ENCODE results near the gene JDP2. TPM values are rescaled to one million over a fixed set of nuclear protein-coding genes. Genes with fewer than 3 reads are reported as not detected.

JDP2 gene
- total RNA-seq, 1 experiment from 2014 or later, result 23.3 TPM

- no peak for DNase-seq (ENCODE audit: low spot score)
- no peak for ATAC-seq
- H3K27me3 Mint-ChIP-seq (ENCODE audit: low read depth), result no peaks in the 10 kb centered on the region
- H3K36me3 Mint-ChIP-seq, result no peaks in the 10 kb centered on the region
- ChIA-PET CTCF (interaction anchor here (1.3 to 1.7 kb wide), 2 partner anchors 9 to 45 kb away, joined by 3 to 5 read pairs; no protein-coding TSS in a partner anchor), POLR2A (no interaction called here)
- H3K9me3 Mint-ChIP-seq, result peaks cover 15% of the 10 kb centered on the region
- H3K4me3 Mint-ChIP-seq, result no peak overlapping the region
- no peak overlapping the region for H3K27ac Mint-ChIP-seq
- H3K4me1 Mint-ChIP-seq, result peaks cover 23% of the 10 kb centered on the region
- TF ChIP-seq NR3C1 (CRISPR knock-in tag; conservative IDR thresholded peaks at IDR 0.05; ENCODE audit: low read depth) (no peak), ZNF232 (CRISPR knock-in tag; IDR thresholded peaks at IDR 0.05) (no peak), NR1H2 (CRISPR knock-in tag; IDR thresholded peaks at IDR 0.05) (no peak), ESRRA (CRISPR knock-in tag; IDR thresholded peaks at IDR 0.05; ENCODE audit: borderline replicate concordance) (no peak), PRRX2 (CRISPR knock-in tag; IDR thresholded peaks at IDR 0.05) (no peak), NFE2L1 (CRISPR knock-in tag; IDR thresholded peaks at IDR 0.05) (no peak), ZMAT4 (CRISPR knock-in tag; IDR thresholded peaks at IDR 0.05) (no peak)
- TF ChIP-seq, protein P1, sequence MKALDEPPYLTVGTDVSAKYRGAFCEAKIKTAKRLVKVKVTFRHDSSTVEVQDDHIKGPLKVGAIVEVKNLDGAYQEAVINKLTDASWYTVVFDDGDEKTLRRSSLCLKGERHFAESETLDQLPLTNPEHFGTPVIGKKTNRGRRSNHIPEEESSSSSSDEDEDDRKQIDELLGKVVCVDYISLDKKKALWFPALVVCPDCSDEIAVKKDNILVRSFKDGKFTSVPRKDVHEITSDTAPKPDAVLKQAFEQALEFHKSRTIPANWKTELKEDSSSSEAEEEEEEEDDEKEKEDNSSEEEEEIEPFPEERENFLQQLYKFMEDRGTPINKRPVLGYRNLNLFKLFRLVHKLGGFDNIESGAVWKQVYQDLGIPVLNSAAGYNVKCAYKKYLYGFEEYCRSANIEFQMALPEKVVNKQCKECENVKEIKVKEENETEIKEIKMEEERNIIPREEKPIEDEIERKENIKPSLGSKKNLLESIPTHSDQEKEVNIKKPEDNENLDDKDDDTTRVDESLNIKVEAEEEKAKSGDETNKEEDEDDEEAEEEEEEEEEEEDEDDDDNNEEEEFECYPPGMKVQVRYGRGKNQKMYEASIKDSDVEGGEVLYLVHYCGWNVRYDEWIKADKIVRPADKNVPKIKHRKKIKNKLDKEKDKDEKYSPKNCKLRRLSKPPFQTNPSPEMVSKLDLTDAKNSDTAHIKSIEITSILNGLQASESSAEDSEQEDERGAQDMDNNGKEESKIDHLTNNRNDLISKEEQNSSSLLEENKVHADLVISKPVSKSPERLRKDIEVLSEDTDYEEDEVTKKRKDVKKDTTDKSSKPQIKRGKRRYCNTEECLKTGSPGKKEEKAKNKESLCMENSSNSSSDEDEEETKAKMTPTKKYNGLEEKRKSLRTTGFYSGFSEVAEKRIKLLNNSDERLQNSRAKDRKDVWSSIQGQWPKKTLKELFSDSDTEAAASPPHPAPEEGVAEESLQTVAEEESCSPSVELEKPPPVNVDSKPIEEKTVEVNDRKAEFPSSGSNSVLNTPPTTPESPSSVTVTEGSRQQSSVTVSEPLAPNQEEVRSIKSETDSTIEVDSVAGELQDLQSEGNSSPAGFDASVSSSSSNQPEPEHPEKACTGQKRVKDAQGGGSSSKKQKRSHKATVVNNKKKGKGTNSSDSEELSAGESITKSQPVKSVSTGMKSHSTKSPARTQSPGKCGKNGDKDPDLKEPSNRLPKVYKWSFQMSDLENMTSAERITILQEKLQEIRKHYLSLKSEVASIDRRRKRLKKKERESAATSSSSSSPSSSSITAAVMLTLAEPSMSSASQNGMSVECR (CRISPR knock-in tag; IDR thresholded peaks at IDR 0.05; ENCODE audit: borderline replicate concordance), result no peak
- TF ChIP-seq, protein P2, sequence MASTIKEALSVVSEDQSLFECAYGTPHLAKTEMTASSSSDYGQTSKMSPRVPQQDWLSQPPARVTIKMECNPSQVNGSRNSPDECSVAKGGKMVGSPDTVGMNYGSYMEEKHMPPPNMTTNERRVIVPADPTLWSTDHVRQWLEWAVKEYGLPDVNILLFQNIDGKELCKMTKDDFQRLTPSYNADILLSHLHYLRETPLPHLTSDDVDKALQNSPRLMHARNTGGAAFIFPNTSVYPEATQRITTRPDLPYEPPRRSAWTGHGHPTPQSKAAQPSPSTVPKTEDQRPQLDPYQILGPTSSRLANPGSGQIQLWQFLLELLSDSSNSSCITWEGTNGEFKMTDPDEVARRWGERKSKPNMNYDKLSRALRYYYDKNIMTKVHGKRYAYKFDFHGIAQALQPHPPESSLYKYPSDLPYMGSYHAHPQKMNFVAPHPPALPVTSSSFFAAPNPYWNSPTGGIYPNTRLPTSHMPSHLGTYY (CRISPR knock-in tag; IDR thresholded peaks at IDR 0.05), result no peak
- TF ChIP-seq, protein P3, sequence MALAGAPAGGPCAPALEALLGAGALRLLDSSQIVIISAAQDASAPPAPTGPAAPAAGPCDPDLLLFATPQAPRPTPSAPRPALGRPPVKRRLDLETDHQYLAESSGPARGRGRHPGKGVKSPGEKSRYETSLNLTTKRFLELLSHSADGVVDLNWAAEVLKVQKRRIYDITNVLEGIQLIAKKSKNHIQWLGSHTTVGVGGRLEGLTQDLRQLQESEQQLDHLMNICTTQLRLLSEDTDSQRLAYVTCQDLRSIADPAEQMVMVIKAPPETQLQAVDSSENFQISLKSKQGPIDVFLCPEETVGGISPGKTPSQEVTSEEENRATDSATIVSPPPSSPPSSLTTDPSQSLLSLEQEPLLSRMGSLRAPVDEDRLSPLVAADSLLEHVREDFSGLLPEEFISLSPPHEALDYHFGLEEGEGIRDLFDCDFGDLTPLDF (CRISPR knock-in tag; IDR thresholded peaks at IDR 0.05), result no peak
These were observed 10.1 kb upstream of the JDP2 start for GRCh38 chr14:75417674-75418073.

GRCh38 chr14:75418850-75419768 lies 8.7 kb upstream of the JDP2 start:
- CTCF ChIA-PET, result interaction anchor here (0.7 to 1.7 kb wide), 6 partner anchors 9 to 111 kb away, joined by 3 to 5 read pairs (median 4); no protein-coding TSS in a partner anchor
- no peak overlapping the region for H3K27ac Mint-ChIP-seq
- H3K4me1 Mint-ChIP-seq, result peaks cover 23% of the 10 kb centered on the region
- peaks cover 13% of the 10 kb centered on the region for H3K9me3 Mint-ChIP-seq
- no peaks in the 10 kb centered on the region for H3K36me3 Mint-ChIP-seq
- ATAC-seq (peak; percentile 99), DNase-seq (ENCODE audit: low spot score) (peak; percentile 82)
- H3K4me3 Mint-ChIP-seq, result peak overlapping the region; percentile 64
- POLR2A ChIA-PET, result interaction anchor here (0.7 to 1.3 kb wide), 3 partner anchors 10 to 38 kb away, joined by 3 to 4 read pairs (median 4); no protein-coding TSS in a partner anchor
- no peaks in the 10 kb centered on the region for H3K27me3 Mint-ChIP-seq (ENCODE audit: low read depth)
- TF ChIP-seq ZNF232 (CRISPR knock-in tag; IDR thresholded peaks at IDR 0.05), result 0 out of 2 replicates have a peak, but pooled peaks have one; percentile 28
- 0 out of 2 replicates have a peak, but pooled peaks have one; percentile 27 for TF ChIP-seq FOXP4 (CRISPR knock-in tag; IDR thresholded peaks at IDR 0.05)
- 0 out of 2 replicates have a peak, but pooled peaks have one; percentile 57 for TF ChIP-seq SP1 (CRISPR knock-in tag; conservative IDR thresholded peaks at IDR 0.05)
- TF ChIP-seq ZNF532 (CRISPR knock-in tag; IDR thresholded peaks at IDR 0.05; ENCODE audit: borderline replicate concordance), result no peak
- no peak for TF ChIP-seq CREM (CRISPR knock-in tag; IDR thresholded peaks at IDR 0.05)
- TF ChIP-seq, protein P4, sequence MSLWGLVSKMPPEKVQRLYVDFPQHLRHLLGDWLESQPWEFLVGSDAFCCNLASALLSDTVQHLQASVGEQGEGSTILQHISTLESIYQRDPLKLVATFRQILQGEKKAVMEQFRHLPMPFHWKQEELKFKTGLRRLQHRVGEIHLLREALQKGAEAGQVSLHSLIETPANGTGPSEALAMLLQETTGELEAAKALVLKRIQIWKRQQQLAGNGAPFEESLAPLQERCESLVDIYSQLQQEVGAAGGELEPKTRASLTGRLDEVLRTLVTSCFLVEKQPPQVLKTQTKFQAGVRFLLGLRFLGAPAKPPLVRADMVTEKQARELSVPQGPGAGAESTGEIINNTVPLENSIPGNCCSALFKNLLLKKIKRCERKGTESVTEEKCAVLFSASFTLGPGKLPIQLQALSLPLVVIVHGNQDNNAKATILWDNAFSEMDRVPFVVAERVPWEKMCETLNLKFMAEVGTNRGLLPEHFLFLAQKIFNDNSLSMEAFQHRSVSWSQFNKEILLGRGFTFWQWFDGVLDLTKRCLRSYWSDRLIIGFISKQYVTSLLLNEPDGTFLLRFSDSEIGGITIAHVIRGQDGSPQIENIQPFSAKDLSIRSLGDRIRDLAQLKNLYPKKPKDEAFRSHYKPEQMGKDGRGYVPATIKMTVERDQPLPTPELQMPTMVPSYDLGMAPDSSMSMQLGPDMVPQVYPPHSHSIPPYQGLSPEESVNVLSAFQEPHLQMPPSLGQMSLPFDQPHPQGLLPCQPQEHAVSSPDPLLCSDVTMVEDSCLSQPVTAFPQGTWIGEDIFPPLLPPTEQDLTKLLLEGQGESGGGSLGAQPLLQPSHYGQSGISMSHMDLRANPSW (CRISPR knock-in tag; conservative IDR thresholded peaks at IDR 0.05; ENCODE audit: low read depth), result no peak
